K562 (cell line): ENCODE data around the gene PLAAT4. TPM values are rescaled to one million over a fixed set of nuclear protein-coding genes. Genes with fewer than 3 reads are reported as not detected.
A peak's percentile ranks its signal among the peaks of the same experiment; 100 is the strongest.

ENCODE experiments used
- ATF1 ChIP-seq, 2 experiments: fragments of 450-650 bp in 1 of 2; IDR thresholded peaks; 2 replicates each; pipeline ENCODE4 v1.6.1; 2016; ENCODE audit warnings: missing compliant biosample characterization in 1 of 2, missing genetic modification characterization in 1 of 2
- CAMTA2 ChIP-seq: fragments of 250-450 bp; sonication (Bioruptor Pico); conservative IDR thresholded peaks from 2 replicates; pipeline ENCODE4 v1.5.1; 2022
- CBX8 ChIP-seq: fragments of 200-600 bp; sonication (generic); IDR thresholded peaks from 2 replicates; pipeline ENCODE4 v1.6.1; 2012; ENCODE audit warnings: borderline replicate concordance, mixed run types, low read depth, mild to moderate bottlenecking, moderate library complexity, mixed read lengths, low read length, control low read depth, inconsistent platforms; ENCODE audit not compliant: poor library complexity, severe bottlenecking; ENCODE audit errors: extremely low read depth
- FOXA3 ChIP-seq, 2 experiments: fragments of 450-650 bp in 1 of 2; sonication (generic) in 1 of 2; formaldehyde crosslinking; IDR thresholded peaks in 1 of 2; conservative IDR thresholded peaks in 1 of 2; 2 replicates each; pipeline versions ENCODE4 v1.4.0 to v1.8.0; 2020 to 2022; ENCODE audit warnings: mild to moderate bottlenecking in 2 of 2, missing genetic modification reagents in 1 of 2
- HLTF ChIP-seq: fragments of 450-650 bp; IDR thresholded peaks from 2 replicates; pipeline ENCODE4 v1.6.1; 2016
- MCM2 ChIP-seq: fragments of 450-650 bp; IDR thresholded peaks from 2 replicates; pipeline ENCODE4 v1.6.1; 2017; ENCODE audit warnings: low read depth, mild to moderate bottlenecking
- MYNN ChIP-seq, 2 experiments: sonication (generic); formaldehyde crosslinking in 1 of 2; IDR thresholded peaks; 2 replicates each; pipeline versions ENCODE4 v1.5.0 to v1.6.1; 2016 to 2020; ENCODE audit warnings: antibody characterized with exemption in 1 of 2, missing genetic modification reagents in 1 of 2
- RBM15 ChIP-seq: fragments of 200-400 bp; formaldehyde crosslinking; IDR thresholded peaks from 2 replicates; pipeline ENCODE4 v1.6.1; 2018; ENCODE audit warnings: mild to moderate bottlenecking, low read length, moderate library complexity; ENCODE audit not compliant: insufficient read depth
- SIRT6 ChIP-seq: IDR thresholded peaks from one replicate; pipeline ENCODE4 v1.6.1; 2012; ENCODE audit warnings: low read depth, mild to moderate bottlenecking, control low read depth, inconsistent platforms, low read length, moderate library complexity
- SRSF9 ChIP-seq: fragments of 200-400 bp; formaldehyde crosslinking; IDR thresholded peaks from 2 replicates; pipeline ENCODE4 v1.6.1; 2017; ENCODE audit warnings: low read depth, low read length, borderline replicate concordance
- THRAP3 ChIP-seq: fragments of 450-650 bp; IDR thresholded peaks from 2 replicates; pipeline ENCODE4 v1.6.1; 2016; ENCODE audit warnings: mild to moderate bottlenecking, inconsistent platforms, borderline replicate concordance
- TRIM24 ChIP-seq, 2 experiments: fragments of 450-650 bp; IDR thresholded peaks; 2 replicates each; pipeline ENCODE4 v1.6.1; 2016
- U2AF1 ChIP-seq: fragments of 200-400 bp; formaldehyde crosslinking; optimal IDR thresholded peaks from 2 replicates; pipeline ENCODE3; 2017; ENCODE audit warnings: mild to moderate bottlenecking, low read depth, low read length, moderate library complexity
- ZNF280B ChIP-seq: fragments of 250-450 bp; sonication (Bioruptor Pico); IDR thresholded peaks from 2 replicates; pipeline ENCODE4 v1.5.1; 2021; ENCODE audit warnings: mild to moderate bottlenecking
- polyA plus RNA-seq, 8 experiments: library from polyadenylated mRNA; depleted of rRNA in 4 of 8; stranded (reverse) in 5 of 8; unstranded in 3 of 8; fragments of >200 nt; fragmentation: Nextera tagmentation in 2 of 8; fragmentation: Illumina TruSeq in 1 of 8; extraction: Ambion mirVana in 2 of 8; extraction: Trizol in 1 of 8; gene quantifications; 2 replicates each; pipeline versions ENCODE4 v1.2.1 to v1.2.3, GENCODE V29; 2011 to 2014; ENCODE audit warnings: inconsistent platforms in 1 of 8, missing spikeins in 1 of 8
- total RNA-seq, 7 experiments: library from RNA; depleted of rRNA in 6 of 7; stranded (reverse); fragments of >200 nt in 6 of 7; fragmentation: Illumina TruSeq in 2 of 7; extraction: Trizol in 2 of 7; gene quantifications; 2 replicates each; pipeline versions ENCODE4 v1.2.1 to v1.2.3, GENCODE V29; 2011 to 2021; ENCODE audit warnings: low replicate concordance in 1 of 7
- TF ChIP-seq, protein P1 (sequence below), 2 experiments: fragments of 450-650 bp; IDR thresholded peaks; 2 replicates each; pipeline ENCODE4 v1.6.1; 2016; ENCODE audit warnings: mild to moderate bottlenecking in 2 of 2, borderline replicate concordance in 1 of 2, low read depth in 1 of 2, moderate library complexity in 1 of 2

PLAAT4 gene
- total and polyA plus RNA-seq, 9 of the 15 experiments (the other 6 are each of a cell fraction or from before 2014, with no cell fraction given): 0.54 to 3.0 (median 1.3) TPM; not detected in 1

- TF ChIP-seq, protein P1, sequence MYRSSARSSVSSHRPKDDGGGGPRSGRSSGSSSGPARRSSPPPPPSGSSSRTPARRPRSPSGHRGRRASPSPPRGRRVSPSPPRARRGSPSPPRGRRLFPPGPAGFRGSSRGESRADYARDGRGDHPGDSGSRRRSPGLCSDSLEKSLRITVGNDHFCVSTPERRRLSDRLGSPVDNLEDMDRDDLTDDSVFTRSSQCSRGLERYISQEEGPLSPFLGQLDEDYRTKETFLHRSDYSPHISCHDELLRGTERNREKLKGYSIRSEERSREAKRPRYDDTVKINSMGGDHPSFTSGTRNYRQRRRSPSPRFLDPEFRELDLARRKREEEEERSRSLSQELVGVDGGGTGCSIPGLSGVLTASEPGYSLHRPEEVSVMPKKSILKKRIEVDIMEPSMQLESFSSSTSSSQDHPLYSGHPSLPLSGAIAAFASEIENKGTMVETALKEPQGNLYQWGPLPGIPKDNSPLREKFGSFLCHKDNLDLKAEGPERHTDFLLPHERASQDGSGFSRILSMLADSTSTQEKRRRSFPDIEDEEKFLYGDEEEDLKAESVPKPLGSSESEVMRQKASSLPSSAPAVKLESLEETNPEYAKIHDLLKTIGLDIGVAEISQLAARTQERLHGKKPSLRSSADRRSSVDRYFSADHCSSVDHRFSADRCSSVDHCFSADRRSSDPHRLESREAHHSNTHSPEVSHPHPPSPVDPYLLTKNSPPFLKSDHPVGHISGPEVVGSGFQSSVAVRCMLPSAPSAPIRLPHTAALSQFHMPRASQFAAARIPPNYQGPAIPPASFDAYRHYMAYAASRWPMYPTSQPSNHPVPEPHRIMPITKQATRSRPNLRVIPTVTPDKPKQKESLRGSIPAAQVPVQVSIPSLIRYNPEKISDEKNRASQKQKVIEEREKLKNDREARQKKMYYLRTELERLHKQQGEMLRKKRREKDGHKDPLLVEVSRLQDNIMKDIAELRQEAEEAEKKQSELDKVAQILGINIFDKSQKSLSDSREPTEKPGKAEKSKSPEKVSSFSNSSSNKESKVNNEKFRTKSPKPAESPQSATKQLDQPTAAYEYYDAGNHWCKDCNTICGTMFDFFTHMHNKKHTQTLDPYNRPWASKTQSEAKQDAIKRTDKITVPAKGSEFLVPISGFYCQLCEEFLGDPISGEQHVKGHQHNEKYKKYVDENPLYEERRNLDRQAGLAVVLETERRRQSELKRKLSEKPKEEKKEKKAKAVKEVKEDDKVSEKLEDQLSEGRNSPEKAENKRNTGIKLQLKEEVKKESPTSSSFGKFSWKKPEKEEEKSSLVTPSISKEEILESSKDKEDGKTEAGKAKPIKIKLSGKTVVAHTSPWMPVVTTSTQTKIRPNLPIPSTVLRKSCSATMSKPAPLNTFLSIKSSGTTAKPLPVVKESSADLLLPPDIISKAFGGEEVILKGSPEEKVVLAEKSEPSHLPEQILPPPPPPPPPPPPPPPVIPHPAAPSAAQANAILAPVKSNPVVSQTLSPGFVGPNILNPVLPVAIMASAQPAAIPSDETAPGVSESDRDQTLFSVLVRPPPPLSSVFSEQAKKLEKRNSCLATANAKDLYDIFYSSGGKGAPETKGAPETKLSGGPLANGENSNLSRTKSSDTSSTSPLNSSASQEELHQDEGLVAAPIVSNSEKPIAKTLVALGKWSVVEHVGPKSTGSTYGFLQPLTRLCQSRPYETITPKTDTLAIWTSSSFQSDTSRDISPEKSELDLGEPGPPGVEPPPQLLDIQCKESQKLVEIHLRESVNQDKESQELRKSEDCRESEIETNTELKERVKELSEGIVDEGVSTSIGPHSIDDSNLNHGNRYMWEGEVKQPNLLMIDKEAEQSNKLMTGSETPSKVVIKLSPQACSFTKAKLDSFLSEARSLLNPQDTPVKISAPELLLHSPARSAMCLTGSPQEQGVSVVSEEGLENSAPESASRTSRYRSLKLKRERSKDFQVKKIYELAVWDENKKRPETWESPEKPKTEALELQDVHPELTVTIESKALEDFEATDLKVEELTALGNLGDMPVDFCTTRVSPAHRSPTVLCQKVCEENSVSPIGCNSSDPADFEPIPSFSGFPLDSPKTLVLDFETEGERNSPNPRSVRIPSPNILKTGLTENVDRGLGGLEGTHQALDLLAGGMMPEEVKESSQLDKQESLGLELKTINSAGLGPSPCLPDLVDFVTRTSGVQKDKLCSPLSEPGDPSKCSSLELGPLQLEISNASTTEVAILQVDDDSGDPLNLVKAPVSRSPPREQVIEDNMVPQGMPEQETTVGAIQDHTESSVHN (IDR thresholded peaks at IDR 0.05; ENCODE audit: borderline replicate concordance in 1 of 2, low read depth in 1 of 2): peak in 1 of 2 experiments; percentile 88; a peak in 2 of 4 replicates
- TF ChIP-seq RBM15: no peak
- no peak for TF ChIP-seq ATF1 (CRISPR knock-in tag; IDR thresholded peaks at IDR 0.05)
- peak; percentile 64 for TF ChIP-seq ATF1 (tag; IDR thresholded peaks at IDR 0.05)
- TF ChIP-seq FOXA3 (CRISPR knock-in tag; conservative IDR thresholded peaks at IDR 0.05 in 1 of 2, IDR thresholded peaks at IDR 0.05 in 1 of 2): no peak
- TF ChIP-seq MCM2: no peak
- TF ChIP-seq CAMTA2: no peak
- TF ChIP-seq TRIM24 (IDR thresholded peaks at IDR 0.05): no peak
- no peak for TF ChIP-seq MYNN (IDR thresholded peaks at IDR 0.05)
- TF ChIP-seq MYNN (CRISPR knock-in tag; IDR thresholded peaks at IDR 0.05): no peak
- TF ChIP-seq THRAP3: peak; percentile 96; the same call in 1 of the 2 replicates
- TF ChIP-seq CBX8: no peak
- no peak for TF ChIP-seq U2AF1
- no peak; the same call in none of the 2 replicates for TF ChIP-seq HLTF
- no peak for TF ChIP-seq ZNF280B (CRISPR knock-in tag)
- no peak for TF ChIP-seq SIRT6
- no peak for TF ChIP-seq SRSF9
Measured at GRCh38 chr11:63573881-63574855, 37.6 kb downstream of the PLAAT4 start (continued).
